ENCODE results near the gene EIF1AD.
"Not testable (repeated sequence)": the region's sequence is repeated elsewhere in the genome, so short reads cannot be mapped to it uniquely, and the experiment has no call there.

EIF1AD gene

GRCh38 chr11:65973439-65974110 is 28.4 kb downstream of the EIF1AD start:
- in situ Hi-C loops (cut with HindIII; ENCODE audit: low sequenced_read_pairs): no loop called here

GRCh38 chr11:65972116-65972515 is 29.8 kb downstream of the EIF1AD start:
- in situ Hi-C loops (cut with HindIII; ENCODE audit: low sequenced_read_pairs): no loop called here

GRCh38 chr11:65968600-65969482 is 33.1 kb downstream of the EIF1AD start:
- in situ Hi-C loops (cut with HindIII; ENCODE audit: low sequenced_read_pairs): no loop called here

- in situ Hi-C loops (cut with HindIII; ENCODE audit: low sequenced_read_pairs): no loop called here
Measured at GRCh38 chr11:65967329-65967934, 34.5 kb downstream of the EIF1AD start.

- in situ Hi-C loops (cut with HindIII; ENCODE audit: low sequenced_read_pairs): no loop called here
Measured at GRCh38 chr11:65965986-65966762, 35.8 kb downstream of the EIF1AD start.

GRCh38 chr11:65964906-65965305 is 37.1 kb downstream of the EIF1AD start:
- in situ Hi-C loops (cut with HindIII; ENCODE audit: low sequenced_read_pairs): no loop called here

- in situ Hi-C loops (cut with HindIII; ENCODE audit: low sequenced_read_pairs): no loop called here
Measured at GRCh38 chr11:65962141-65962564, 39.8 kb downstream of the EIF1AD start.

- in situ Hi-C loops (cut with HindIII; ENCODE audit: low sequenced_read_pairs): no loop called here
Measured at GRCh38 chr11:65961267-65962140, 40.5 kb downstream of the EIF1AD start, which contains the start of gene SART1. Gene SART1 (plus strand): TSS chr11:65961734. CDS start chr11:65961781, 47 bp downstream.

GRCh38 chr11:65960824-65961266 is 41.1 kb downstream of the EIF1AD start:
- in situ Hi-C loops (cut with HindIII; ENCODE audit: low sequenced_read_pairs): no loop called here

- in situ Hi-C loops (cut with HindIII; ENCODE audit: low sequenced_read_pairs): no loop called here
Measured at GRCh38 chr11:65958774-65959420, 43.1 kb downstream of the EIF1AD start.

- in situ Hi-C loops (cut with HindIII; ENCODE audit: low sequenced_read_pairs): no loop called here
Measured at GRCh38 chr11:65958291-65958690, 43.7 kb downstream of the EIF1AD start.

- in situ Hi-C loops (cut with HindIII; ENCODE audit: low sequenced_read_pairs): no loop called here
Measured at GRCh38 chr11:65954771-65955170, 47.2 kb downstream of the EIF1AD start.

- in situ Hi-C loops (cut with HindIII; ENCODE audit: low sequenced_read_pairs): no loop called here
Measured at GRCh38 chr11:65953471-65953870, 48.5 kb downstream of the EIF1AD start.

- in situ Hi-C loops (cut with HindIII; ENCODE audit: low sequenced_read_pairs): no loop called here
Measured at GRCh38 chr11:65952052-65952521, 49.9 kb downstream of the EIF1AD start.

- in situ Hi-C loops (cut with HindIII; ENCODE audit: low sequenced_read_pairs): not testable (repeated sequence)
Measured at GRCh38 chr11:65951641-65952040, 50.3 kb downstream of the EIF1AD start.

GRCh38 chr11:65950711-65951110 is 51.2 kb downstream of the EIF1AD start:
- in situ Hi-C loops (cut with HindIII; ENCODE audit: low sequenced_read_pairs): not testable (repeated sequence)

- in situ Hi-C loops (cut with HindIII; ENCODE audit: low sequenced_read_pairs): no loop called here
Measured at GRCh38 chr11:65947603-65948125, 54.3 kb downstream of the EIF1AD start.

GRCh38 chr11:65947133-65947532 is 54.8 kb downstream of the EIF1AD start:
- in situ Hi-C loops (cut with HindIII; ENCODE audit: low sequenced_read_pairs): no loop called here

- in situ Hi-C loops (cut with HindIII; ENCODE audit: low sequenced_read_pairs): no loop called here
Measured at GRCh38 chr11:65946655-65947054, 55.3 kb downstream of the EIF1AD start.
